SK-N-SH treated with all-trans-retinoic acid at 6 μM for 48 hours (cell line): ENCODE results near the gene CABP7.

ENCODE experiments used
- ATAC-seq: fragments of 200-7000 bp; cut with Tn5 transposase; 3 replicates; pipeline ENCODE4 v1.9.1; 2020; ENCODE audit warnings: mild to moderate bottlenecking, moderate library complexity
- ARNTL ChIP-seq: fragments of 450-650 bp; formaldehyde crosslinking; IDR thresholded peaks from 2 replicates; pipeline ENCODE4 v1.5.0; 2020; ENCODE audit warnings: low read depth, mild to moderate bottlenecking, moderate library complexity, borderline replicate concordance
- BACH2 ChIP-seq: fragments of 250-450 bp; sonication (Bioruptor Pico); IDR thresholded peaks from 2 replicates; pipeline ENCODE4 v1.9.0; 2021; ENCODE audit warnings: mild to moderate bottlenecking, borderline replicate concordance
- CSDC2 ChIP-seq: fragments of 250-450 bp; sonication (Bioruptor Pico); IDR thresholded peaks from 2 replicates; pipeline ENCODE4 v1.5.0; 2020; ENCODE audit warnings: mild to moderate bottlenecking, moderate library complexity
- CSRNP3 ChIP-seq: fragments of 250-450 bp; sonication (Bioruptor Pico); IDR thresholded peaks from 2 replicates; pipeline ENCODE4 v1.5.1; 2021; ENCODE audit warnings: mild to moderate bottlenecking, moderate library complexity
- ESRRG ChIP-seq: fragments of 250-450 bp; sonication (Bioruptor Pico); IDR thresholded peaks from 2 replicates; pipeline ENCODE4 v1.6.1; 2021; ENCODE audit warnings: mild to moderate bottlenecking
- ISL1 ChIP-seq: fragments of 250-450 bp; sonication (Bioruptor Pico); IDR thresholded peaks from 2 replicates; pipeline ENCODE4 v2.1.2; 2022; ENCODE audit warnings: mild to moderate bottlenecking, moderate library complexity
- OSR1 ChIP-seq: fragments of 250-450 bp; sonication (Bioruptor Pico); IDR thresholded peaks from 2 replicates; pipeline ENCODE4 v1.8.0; 2022; ENCODE audit warnings: moderate library complexity, mild to moderate bottlenecking, inconsistent platforms
- PATZ1 ChIP-seq: fragments of 250-450 bp; sonication (Bioruptor Pico); IDR thresholded peaks from 2 replicates; pipeline ENCODE4 v1.8.0; 2020; ENCODE audit warnings: mild to moderate bottlenecking, moderate library complexity, borderline replicate concordance
- POU6F1 ChIP-seq: fragments of 250-450 bp; sonication (Bioruptor Pico); IDR thresholded peaks from 2 replicates; pipeline ENCODE4 v1.8.0; 2021; ENCODE audit warnings: low read depth, mild to moderate bottlenecking, moderate library complexity, borderline replicate concordance
- PPARA ChIP-seq: fragments of 250-450 bp; sonication (Bioruptor Pico); IDR thresholded peaks from 2 replicates; pipeline ENCODE4 v1.5.0; 2020; ENCODE audit warnings: mild to moderate bottlenecking, borderline replicate concordance
- RARB ChIP-seq: fragments of 250-450 bp; sonication (Bioruptor Pico); IDR thresholded peaks from 2 replicates; pipeline ENCODE4 v1.8.0; 2021; ENCODE audit warnings: mild to moderate bottlenecking, moderate library complexity
- SNAI2 ChIP-seq: fragments of 250-450 bp; sonication (Bioruptor Pico); IDR thresholded peaks from 2 replicates; pipeline ENCODE4 v1.5.0; 2020; ENCODE audit warnings: mild to moderate bottlenecking, moderate library complexity
- TCF4 ChIP-seq: fragments of 250-450 bp; sonication (Bioruptor Pico); IDR thresholded peaks from 2 replicates; pipeline ENCODE4 v1.8.0; 2021; ENCODE audit warnings: mild to moderate bottlenecking, moderate library complexity, borderline replicate concordance
- TOX ChIP-seq: fragments of 250-450 bp; sonication (Bioruptor Pico); IDR thresholded peaks from 2 replicates; pipeline ENCODE4 v1.8.0; 2021; ENCODE audit warnings: mild to moderate bottlenecking, moderate library complexity, borderline replicate concordance
- ZC3H10 ChIP-seq: fragments of 250-450 bp; sonication (Bioruptor Pico); IDR thresholded peaks from 2 replicates; pipeline ENCODE4 v1.5.1; 2021; ENCODE audit warnings: mild to moderate bottlenecking, moderate library complexity
- ZFP30 ChIP-seq: fragments of 450-650 bp; formaldehyde crosslinking; IDR thresholded peaks from 2 replicates; pipeline ENCODE4 v1.5.0; 2022; ENCODE audit warnings: mild to moderate bottlenecking, moderate library complexity
- ZNF565 ChIP-seq: fragments of 450-650 bp; formaldehyde crosslinking; conservative IDR thresholded peaks from 2 replicates; pipeline ENCODE4 v1.5.0; 2020; ENCODE audit warnings: low read depth, mild to moderate bottlenecking, moderate library complexity
- ZNF70 ChIP-seq: fragments of 450-650 bp; formaldehyde crosslinking; IDR thresholded peaks from 2 replicates; pipeline ENCODE4 v1.5.0; 2020; ENCODE audit warnings: mild to moderate bottlenecking, moderate library complexity
- ZNF8 ChIP-seq: fragments of 450-650 bp; formaldehyde crosslinking; IDR thresholded peaks from 2 replicates; pipeline ENCODE4 v1.5.0; 2020; ENCODE audit warnings: mild to moderate bottlenecking, moderate library complexity
- TF ChIP-seq, protein P1 (sequence below): fragments of 250-450 bp; sonication (Bioruptor Pico); IDR thresholded peaks from 2 replicates; pipeline ENCODE4 v1.5.0; 2020; ENCODE audit warnings: mild to moderate bottlenecking, moderate library complexity
- TF ChIP-seq, protein P2 (sequence below): fragments of 250-450 bp; sonication (Bioruptor Pico); IDR thresholded peaks from 2 replicates; pipeline ENCODE4 v1.5.1; 2020; ENCODE audit warnings: low read depth, mild to moderate bottlenecking, moderate library complexity

The CABP7 gene

DNA sequence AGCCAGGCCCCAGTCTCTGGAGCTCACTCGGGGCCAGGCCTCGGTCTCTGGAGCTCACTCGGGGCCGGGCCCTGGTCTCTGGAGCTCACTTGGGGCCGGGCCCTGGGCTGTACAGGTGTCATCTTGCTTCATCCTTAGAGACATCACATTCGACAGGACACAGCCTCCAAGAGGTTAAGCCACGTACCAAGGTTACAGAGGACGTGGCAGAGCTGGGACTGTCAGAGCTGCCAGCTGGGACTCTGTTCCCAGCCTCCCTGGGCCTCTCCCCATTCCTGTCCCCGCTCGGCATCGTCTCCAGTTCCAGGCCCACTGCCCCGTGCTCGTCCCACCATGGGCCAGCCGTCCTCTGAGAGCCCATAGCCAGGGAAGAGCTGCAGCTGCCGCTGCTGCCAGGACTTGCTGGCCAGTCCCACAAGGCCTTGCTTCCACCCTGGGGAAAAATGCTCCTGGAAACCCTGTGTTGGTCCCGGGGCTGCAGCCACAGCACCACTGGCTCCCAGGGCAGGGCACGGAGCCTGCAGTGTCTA, 19.6 kb downstream of the CABP7 start (continued):
- TF ChIP-seq, protein P1, sequence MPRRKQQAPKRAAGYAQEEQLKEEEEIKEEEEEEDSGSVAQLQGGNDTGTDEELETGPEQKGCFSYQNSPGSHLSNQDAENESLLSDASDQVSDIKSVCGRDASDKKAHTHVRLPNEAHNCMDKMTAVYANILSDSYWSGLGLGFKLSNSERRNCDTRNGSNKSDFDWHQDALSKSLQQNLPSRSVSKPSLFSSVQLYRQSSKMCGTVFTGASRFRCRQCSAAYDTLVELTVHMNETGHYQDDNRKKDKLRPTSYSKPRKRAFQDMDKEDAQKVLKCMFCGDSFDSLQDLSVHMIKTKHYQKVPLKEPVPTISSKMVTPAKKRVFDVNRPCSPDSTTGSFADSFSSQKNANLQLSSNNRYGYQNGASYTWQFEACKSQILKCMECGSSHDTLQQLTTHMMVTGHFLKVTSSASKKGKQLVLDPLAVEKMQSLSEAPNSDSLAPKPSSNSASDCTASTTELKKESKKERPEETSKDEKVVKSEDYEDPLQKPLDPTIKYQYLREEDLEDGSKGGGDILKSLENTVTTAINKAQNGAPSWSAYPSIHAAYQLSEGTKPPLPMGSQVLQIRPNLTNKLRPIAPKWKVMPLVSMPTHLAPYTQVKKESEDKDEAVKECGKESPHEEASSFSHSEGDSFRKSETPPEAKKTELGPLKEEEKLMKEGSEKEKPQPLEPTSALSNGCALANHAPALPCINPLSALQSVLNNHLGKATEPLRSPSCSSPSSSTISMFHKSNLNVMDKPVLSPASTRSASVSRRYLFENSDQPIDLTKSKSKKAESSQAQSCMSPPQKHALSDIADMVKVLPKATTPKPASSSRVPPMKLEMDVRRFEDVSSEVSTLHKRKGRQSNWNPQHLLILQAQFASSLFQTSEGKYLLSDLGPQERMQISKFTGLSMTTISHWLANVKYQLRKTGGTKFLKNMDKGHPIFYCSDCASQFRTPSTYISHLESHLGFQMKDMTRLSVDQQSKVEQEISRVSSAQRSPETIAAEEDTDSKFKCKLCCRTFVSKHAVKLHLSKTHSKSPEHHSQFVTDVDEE (CRISPR knock-in tag), result no peak
- no peak for TF ChIP-seq PATZ1 (CRISPR knock-in tag)
- TF ChIP-seq, all 23 proteins: peak for 0

- TF ChIP-seq ZFP30 (CRISPR knock-in tag), result no peak
- TF ChIP-seq POU6F1, result no peak
- TF ChIP-seq ZNF565, result no peak
- no peak for TF ChIP-seq ZNF70
- no peak for TF ChIP-seq CSDC2 (CRISPR knock-in tag)
- no peak for TF ChIP-seq ESRRG (CRISPR knock-in tag)
- no peak for TF ChIP-seq TOX (CRISPR knock-in tag)
- no peak for TF ChIP-seq ISL1
- no peak for TF ChIP-seq TCF4 (CRISPR knock-in tag)
- no peak for TF ChIP-seq OSR1 (CRISPR knock-in tag)
- TF ChIP-seq BACH2 (CRISPR knock-in tag), result no peak
- TF ChIP-seq ARNTL (CRISPR knock-in tag), result no peak
- TF ChIP-seq PPARA, result no peak
- no peak for TF ChIP-seq ZC3H10
- no peak for ATAC-seq
These were observed 20.4 kb downstream of the CABP7 start for GRCh38 chr22:29740216-29740615.

GRCh38 chr22:29741926-29742325, 22.1 kb downstream of the CABP7 start:
- TF ChIP-seq SNAI2 (CRISPR knock-in tag), result no peak
- TF ChIP-seq, protein P2, sequence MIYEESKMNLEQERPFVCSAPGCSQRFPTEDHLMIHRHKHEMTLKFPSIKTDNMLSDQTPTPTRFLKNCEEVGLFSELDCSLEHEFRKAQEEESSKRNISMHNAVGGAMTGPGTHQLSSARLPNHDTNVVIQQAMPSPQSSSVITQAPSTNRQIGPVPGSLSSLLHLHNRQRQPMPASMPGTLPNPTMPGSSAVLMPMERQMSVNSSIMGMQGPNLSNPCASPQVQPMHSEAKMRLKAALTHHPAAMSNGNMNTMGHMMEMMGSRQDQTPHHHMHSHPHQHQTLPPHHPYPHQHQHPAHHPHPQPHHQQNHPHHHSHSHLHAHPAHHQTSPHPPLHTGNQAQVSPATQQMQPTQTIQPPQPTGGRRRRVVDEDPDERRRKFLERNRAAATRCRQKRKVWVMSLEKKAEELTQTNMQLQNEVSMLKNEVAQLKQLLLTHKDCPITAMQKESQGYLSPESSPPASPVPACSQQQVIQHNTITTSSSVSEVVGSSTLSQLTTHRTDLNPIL (CRISPR knock-in tag), result no peak
- TF ChIP-seq ZNF8 (CRISPR knock-in tag), result no peak
- no peak for TF ChIP-seq POU6F1
- no peak for TF ChIP-seq PPARA
- TF ChIP-seq ZC3H10, result no peak
- TF ChIP-seq ZFP30 (CRISPR knock-in tag), result no peak
- TF ChIP-seq ISL1, result no peak
- no peak for TF ChIP-seq TCF4 (CRISPR knock-in tag)
- TF ChIP-seq TOX (CRISPR knock-in tag), result no peak
- no peak for TF ChIP-seq CSDC2 (CRISPR knock-in tag)
- no peak for TF ChIP-seq CSRNP3 (CRISPR knock-in tag)
- TF ChIP-seq, protein P1 (CRISPR knock-in tag), result no peak
- TF ChIP-seq ESRRG (CRISPR knock-in tag), result no peak
- no peak for TF ChIP-seq BACH2 (CRISPR knock-in tag)
- TF ChIP-seq RARB (CRISPR knock-in tag), result no peak
- TF ChIP-seq ZNF565, result no peak
- no peak for ATAC-seq
